HepG2 (cell line): ENCODE data around the gene ACSL6. TPM values are rescaled to one million over a fixed set of nuclear protein-coding genes. Genes with fewer than 3 reads are reported as not detected.
A peak's percentile ranks its signal among the peaks of the same experiment; 100 is the strongest.

Experiments
- BRD4 ChIP-seq: sonication (generic); formaldehyde crosslinking; IDR thresholded peaks from 2 replicates; pipeline ENCODE4 v1.4.0; 2020; ENCODE audit warnings: missing genetic modification reagents
- CC2D1A ChIP-seq: sonication (generic); formaldehyde crosslinking; IDR thresholded peaks from 2 replicates; pipeline ENCODE4 v1.8.1; 2023; ENCODE audit warnings: mild to moderate bottlenecking, missing genetic modification reagents
- FOXK1 ChIP-seq: sonication (generic); formaldehyde crosslinking; IDR thresholded peaks from 2 replicates; pipeline ENCODE4 v1.4.0; 2020; ENCODE audit warnings: low read depth, missing genetic modification reagents, borderline replicate concordance
- FOXK2 ChIP-seq: fragments of 450-650 bp; IDR thresholded peaks from 2 replicates; pipeline ENCODE4 v1.6.1; 2016
- HES4 ChIP-seq: sonication (generic); formaldehyde crosslinking; IDR thresholded peaks from 2 replicates; pipeline ENCODE4 v1.9.0; 2021; ENCODE audit warnings: mild to moderate bottlenecking, missing genetic modification reagents, borderline replicate concordance
- MEIS1 ChIP-seq: sonication (generic); formaldehyde crosslinking; IDR thresholded peaks from 2 replicates; pipeline ENCODE4 v1.9.0; 2021; ENCODE audit warnings: mild to moderate bottlenecking, missing genetic modification reagents, moderate library complexity, borderline replicate concordance
- NFE2L2 ChIP-seq: fragments of 150-350 bp; IDR thresholded peaks from 2 replicates; pipeline ENCODE4 v1.6.1; 2014; ENCODE audit warnings: low read length
- POLR2AphosphoS2 ChIP-seq: IDR thresholded peaks from 2 replicates; pipeline ENCODE4 v1.6.1; 2011; ENCODE audit warnings: low read depth, low read length, improper control_type of control experiment
- POLR2G ChIP-seq: fragments of 200-400 bp; formaldehyde crosslinking; IDR thresholded peaks from 2 replicates; pipeline ENCODE4 v1.6.1; 2018; ENCODE audit warnings: mild to moderate bottlenecking, low read depth, low read length, moderate library complexity
- PRPF4 ChIP-seq: fragments of 200-400 bp; formaldehyde crosslinking; IDR thresholded peaks from 2 replicates; pipeline ENCODE4 v1.6.1; 2016; ENCODE audit warnings: low read length, low read depth; ENCODE audit not compliant: poor library complexity, severe bottlenecking
- RELA ChIP-seq: sonication (generic); formaldehyde crosslinking; IDR thresholded peaks from 2 replicates; pipeline ENCODE4 v1.4.0; 2020; ENCODE audit warnings: missing genetic modification reagents
- SALL1 ChIP-seq: sonication (generic); formaldehyde crosslinking; IDR thresholded peaks from 2 replicates; pipeline ENCODE4 v1.8.0; 2022; ENCODE audit warnings: mild to moderate bottlenecking, missing genetic modification reagents
- ZBTB3 ChIP-seq: sonication (generic); formaldehyde crosslinking; IDR thresholded peaks from 2 replicates; pipeline ENCODE4 v1.4.0; 2020; ENCODE audit warnings: low read depth, mild to moderate bottlenecking, moderate library complexity, missing genetic modification reagents, borderline replicate concordance
- ZFY ChIP-seq: sonication (generic); formaldehyde crosslinking; IDR thresholded peaks from 2 replicates; pipeline ENCODE4 v1.4.0; 2020; ENCODE audit warnings: missing genetic modification reagents
- ZNF839 ChIP-seq: sonication (generic); formaldehyde crosslinking; IDR thresholded peaks from 2 replicates; pipeline ENCODE4 v1.4.0; 2020; ENCODE audit warnings: missing genetic modification reagents, mild to moderate bottlenecking, borderline replicate concordance
- ZNF883 ChIP-seq: sonication (generic); formaldehyde crosslinking; IDR thresholded peaks from 2 replicates; pipeline ENCODE4 v1.5.1; 2020; ENCODE audit warnings: mild to moderate bottlenecking, missing genetic modification reagents; ENCODE audit errors: not compliant biosample characterization
- polyA plus RNA-seq, 8 experiments: library from polyadenylated mRNA; depleted of rRNA in 3 of 8; stranded (reverse) in 7 of 8; unstranded in 1 of 8; fragments of >200 nt; fragmentation: Illumina TruSeq in 4 of 8; extraction: Trizol in 4 of 8; gene quantifications; 2 replicates each; pipeline versions ENCODE4 v1.2.1 to v1.2.3, GENCODE V29; 2011 to 2016; ENCODE audit warnings: low read depth in 4 of 8, missing spikeins in 1 of 8, mixed read lengths in 1 of 8; ENCODE audit not compliant: insufficient read depth in 1 of 8
- total RNA-seq, 5 experiments: library from RNA; depleted of rRNA; stranded (reverse); fragments of >200 nt; fragmentation: Illumina TruSeq; extraction: Trizol; gene quantifications; 2 replicates each; pipeline ENCODE4 v1.2.3, GENCODE V29; 2016; ENCODE audit warnings: low read depth in 1 of 5
- TF ChIP-seq, protein P1 (sequence below): sonication (generic); formaldehyde crosslinking; IDR thresholded peaks from 2 replicates; pipeline ENCODE4 v1.8.0; 2022; ENCODE audit warnings: mild to moderate bottlenecking, missing genetic modification reagents, moderate library complexity
- TF ChIP-seq, protein P2 (sequence below): sonication (generic); formaldehyde crosslinking; IDR thresholded peaks from 2 replicates; pipeline ENCODE4 v1.5.1; 2020; ENCODE audit warnings: mild to moderate bottlenecking, missing genetic modification reagents, moderate library complexity
- TF ChIP-seq, protein P3 (sequence below): sonication (generic); formaldehyde crosslinking; IDR thresholded peaks from 2 replicates; pipeline ENCODE4 v1.5.0; 2020; ENCODE audit warnings: missing genetic modification reagents, mild to moderate bottlenecking, borderline replicate concordance
- TF ChIP-seq, protein P4 (sequence below): sonication (generic); formaldehyde crosslinking; IDR thresholded peaks from 2 replicates; pipeline ENCODE4 v1.8.1; 2022; ENCODE audit warnings: mild to moderate bottlenecking, missing genetic modification reagents
- TF ChIP-seq, protein P5 (sequence below): sonication (generic); formaldehyde crosslinking; IDR thresholded peaks from 2 replicates; pipeline ENCODE4 v1.4.0; 2020; ENCODE audit warnings: missing genetic modification reagents

ACSL6 gene
- total and polyA plus RNA-seq, 2 of the 13 experiments (the other 11 are each of a cell fraction or from before 2014, with no cell fraction given), result 3.7 to 3.8 TPM

DNA sequence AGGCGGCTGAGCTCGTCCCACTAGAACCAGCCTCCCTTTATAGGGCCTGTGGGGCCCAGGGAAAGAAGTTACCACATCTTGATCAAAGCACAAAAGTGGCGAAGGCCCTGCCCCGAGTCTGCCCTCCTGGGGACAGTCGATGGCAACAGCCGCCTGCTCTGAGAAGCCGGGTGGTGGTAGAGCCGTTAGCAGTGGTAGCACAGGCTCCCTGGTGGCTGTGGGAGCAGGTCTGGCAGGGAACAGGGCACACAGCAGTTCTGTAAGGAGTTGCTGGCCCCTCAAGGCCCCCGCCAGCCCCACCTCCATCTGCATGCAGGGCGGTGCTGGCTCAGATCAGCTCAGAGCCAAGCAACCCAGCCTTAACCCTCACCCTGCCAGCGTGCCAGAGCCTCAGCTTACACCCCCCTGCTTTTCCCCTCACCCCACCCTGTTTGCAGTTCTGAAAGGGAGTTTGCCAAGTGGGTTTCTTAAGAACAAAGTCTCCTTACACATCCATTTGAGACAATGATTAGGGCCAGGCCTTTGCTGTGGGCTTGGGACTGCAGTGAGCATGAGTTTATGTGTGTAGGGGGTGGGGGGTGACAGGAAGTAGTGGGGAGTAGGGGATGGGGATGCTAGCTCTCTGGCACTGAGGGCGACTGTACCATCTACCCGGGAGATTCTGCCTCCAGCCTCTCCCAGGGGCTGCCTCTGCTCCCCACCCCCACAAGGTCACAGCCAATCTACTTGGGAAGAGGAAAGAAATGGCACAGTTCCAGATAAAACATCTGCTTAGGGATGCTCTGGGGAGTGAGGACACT lies 11.8 kb downstream of the ACSL6 start (continued):
- TF ChIP-seq, protein P1, sequence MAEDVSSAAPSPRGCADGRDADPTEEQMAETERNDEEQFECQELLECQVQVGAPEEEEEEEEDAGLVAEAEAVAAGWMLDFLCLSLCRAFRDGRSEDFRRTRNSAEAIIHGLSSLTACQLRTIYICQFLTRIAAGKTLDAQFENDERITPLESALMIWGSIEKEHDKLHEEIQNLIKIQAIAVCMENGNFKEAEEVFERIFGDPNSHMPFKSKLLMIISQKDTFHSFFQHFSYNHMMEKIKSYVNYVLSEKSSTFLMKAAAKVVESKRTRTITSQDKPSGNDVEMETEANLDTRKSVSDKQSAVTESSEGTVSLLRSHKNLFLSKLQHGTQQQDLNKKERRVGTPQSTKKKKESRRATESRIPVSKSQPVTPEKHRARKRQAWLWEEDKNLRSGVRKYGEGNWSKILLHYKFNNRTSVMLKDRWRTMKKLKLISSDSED (CRISPR knock-in tag), result no peak
- TF ChIP-seq ZNF839 (CRISPR knock-in tag), result no peak
- TF ChIP-seq ZBTB3 (CRISPR knock-in tag), result no peak
- TF ChIP-seq, protein P2, sequence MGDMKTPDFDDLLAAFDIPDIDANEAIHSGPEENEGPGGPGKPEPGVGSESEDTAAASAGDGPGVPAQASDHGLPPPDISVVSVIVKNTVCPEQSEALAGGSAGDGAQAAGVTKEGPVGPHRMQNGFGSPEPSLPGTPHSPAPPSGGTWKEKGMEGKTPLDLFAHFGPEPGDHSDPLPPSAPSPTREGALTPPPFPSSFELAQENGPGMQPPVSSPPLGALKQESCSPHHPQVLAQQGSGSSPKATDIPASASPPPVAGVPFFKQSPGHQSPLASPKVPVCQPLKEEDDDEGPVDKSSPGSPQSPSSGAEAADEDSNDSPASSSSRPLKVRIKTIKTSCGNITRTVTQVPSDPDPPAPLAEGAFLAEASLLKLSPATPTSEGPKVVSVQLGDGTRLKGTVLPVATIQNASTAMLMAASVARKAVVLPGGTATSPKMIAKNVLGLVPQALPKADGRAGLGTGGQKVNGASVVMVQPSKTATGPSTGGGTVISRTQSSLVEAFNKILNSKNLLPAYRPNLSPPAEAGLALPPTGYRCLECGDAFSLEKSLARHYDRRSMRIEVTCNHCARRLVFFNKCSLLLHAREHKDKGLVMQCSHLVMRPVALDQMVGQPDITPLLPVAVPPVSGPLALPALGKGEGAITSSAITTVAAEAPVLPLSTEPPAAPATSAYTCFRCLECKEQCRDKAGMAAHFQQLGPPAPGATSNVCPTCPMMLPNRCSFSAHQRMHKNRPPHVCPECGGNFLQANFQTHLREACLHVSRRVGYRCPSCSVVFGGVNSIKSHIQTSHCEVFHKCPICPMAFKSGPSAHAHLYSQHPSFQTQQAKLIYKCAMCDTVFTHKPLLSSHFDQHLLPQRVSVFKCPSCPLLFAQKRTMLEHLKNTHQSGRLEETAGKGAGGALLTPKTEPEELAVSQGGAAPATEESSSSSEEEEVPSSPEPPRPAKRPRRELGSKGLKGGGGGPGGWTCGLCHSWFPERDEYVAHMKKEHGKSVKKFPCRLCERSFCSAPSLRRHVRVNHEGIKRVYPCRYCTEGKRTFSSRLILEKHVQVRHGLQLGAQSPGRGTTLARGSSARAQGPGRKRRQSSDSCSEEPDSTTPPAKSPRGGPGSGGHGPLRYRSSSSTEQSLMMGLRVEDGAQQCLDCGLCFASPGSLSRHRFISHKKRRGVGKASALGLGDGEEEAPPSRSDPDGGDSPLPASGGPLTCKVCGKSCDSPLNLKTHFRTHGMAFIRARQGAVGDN, result peak; percentile 77
- 0 out of 2 replicates have a peak, but pooled peaks have one; percentile 26 for TF ChIP-seq ZFY
- TF ChIP-seq POLR2G, result peak; percentile 45; the same call in 1 of the 2 replicates
- no peak for TF ChIP-seq NFE2L2
- no peak for TF ChIP-seq FOXK1
- no peak for TF ChIP-seq FOXK2
- TF ChIP-seq, protein P3, sequence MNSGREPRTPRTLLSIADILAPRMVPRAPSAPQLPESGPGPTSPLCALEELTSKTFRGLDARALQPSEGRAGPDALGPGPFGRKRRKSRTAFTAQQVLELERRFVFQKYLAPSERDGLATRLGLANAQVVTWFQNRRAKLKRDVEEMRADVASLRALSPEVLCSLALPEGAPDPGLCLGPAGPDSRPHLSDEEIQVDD (CRISPR knock-in tag), result no peak
- TF ChIP-seq, protein P4, sequence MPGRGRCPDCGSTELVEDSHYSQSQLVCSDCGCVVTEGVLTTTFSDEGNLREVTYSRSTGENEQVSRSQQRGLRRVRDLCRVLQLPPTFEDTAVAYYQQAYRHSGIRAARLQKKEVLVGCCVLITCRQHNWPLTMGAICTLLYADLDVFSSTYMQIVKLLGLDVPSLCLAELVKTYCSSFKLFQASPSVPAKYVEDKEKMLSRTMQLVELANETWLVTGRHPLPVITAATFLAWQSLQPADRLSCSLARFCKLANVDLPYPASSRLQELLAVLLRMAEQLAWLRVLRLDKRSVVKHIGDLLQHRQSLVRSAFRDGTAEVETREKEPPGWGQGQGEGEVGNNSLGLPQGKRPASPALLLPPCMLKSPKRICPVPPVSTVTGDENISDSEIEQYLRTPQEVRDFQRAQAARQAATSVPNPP (CRISPR knock-in tag), result no peak
- no peak for TF ChIP-seq MEIS1
- TF ChIP-seq RELA (CRISPR knock-in tag), result no peak
- TF ChIP-seq CC2D1A (CRISPR knock-in tag), result no peak
- TF ChIP-seq ZNF883 (CRISPR knock-in tag), result no peak
- no peak for TF ChIP-seq SALL1 (CRISPR knock-in tag)
- TF ChIP-seq BRD4 (CRISPR knock-in tag), result no peak; the same call in 1 of the 2 replicates
- no peak for TF ChIP-seq POLR2AphosphoS2
- TF ChIP-seq, protein P5, sequence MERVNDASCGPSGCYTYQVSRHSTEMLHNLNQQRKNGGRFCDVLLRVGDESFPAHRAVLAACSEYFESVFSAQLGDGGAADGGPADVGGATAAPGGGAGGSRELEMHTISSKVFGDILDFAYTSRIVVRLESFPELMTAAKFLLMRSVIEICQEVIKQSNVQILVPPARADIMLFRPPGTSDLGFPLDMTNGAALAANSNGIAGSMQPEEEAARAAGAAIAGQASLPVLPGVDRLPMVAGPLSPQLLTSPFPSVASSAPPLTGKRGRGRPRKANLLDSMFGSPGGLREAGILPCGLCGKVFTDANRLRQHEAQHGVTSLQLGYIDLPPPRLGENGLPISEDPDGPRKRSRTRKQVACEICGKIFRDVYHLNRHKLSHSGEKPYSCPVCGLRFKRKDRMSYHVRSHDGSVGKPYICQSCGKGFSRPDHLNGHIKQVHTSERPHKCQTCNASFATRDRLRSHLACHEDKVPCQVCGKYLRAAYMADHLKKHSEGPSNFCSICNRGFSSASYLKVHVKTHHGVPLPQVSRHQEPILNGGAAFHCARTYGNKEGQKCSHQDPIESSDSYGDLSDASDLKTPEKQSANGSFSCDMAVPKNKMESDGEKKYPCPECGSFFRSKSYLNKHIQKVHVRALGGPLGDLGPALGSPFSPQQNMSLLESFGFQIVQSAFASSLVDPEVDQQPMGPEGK (CRISPR knock-in tag), result peak; percentile 55
- no peak for TF ChIP-seq HES4 (CRISPR knock-in tag)
- no peak for TF ChIP-seq PRPF4
